Keratinocyte (primary cell): ENCODE results near the gene UBE2V1. TPM values are rescaled to one million over a fixed set of nuclear protein-coding genes. Genes with fewer than 3 reads are reported as not detected.

Experiments used
- DNase-seq: peaks from one replicate; pipeline ENCODE4 v3.0.0-alpha.2; 2011; ENCODE audit warnings: low read depth, missing footprints, low spot score
- FAIRE-seq: peaks from 2 replicates; lab custom pipeline; 2011; peaks lifted over from hg19 to GRCh38; lab: Jason Lieb, UNC
- H2AFZ ChIP-seq: 2 replicates; pipeline ENCODE4 v1.6.0; 2012; ENCODE audit warnings: low read length, control low read depth, inconsistent platforms; ENCODE audit not compliant: control insufficient read depth
- H3K27ac ChIP-seq: 2 replicates; pipeline ENCODE4 v1.5.1; 2011; ENCODE audit warnings: low read length; ENCODE audit not compliant: control insufficient read depth, insufficient read depth
- H3K27me3 ChIP-seq: 3 replicates; pipeline ENCODE4 v1.6.0; 2011; ENCODE audit warnings: low read length; ENCODE audit not compliant: control insufficient read depth, insufficient read depth; ENCODE audit errors: extremely low read depth
- H3K36me3 ChIP-seq, 2 experiments: 2 replicates in 1 of 2; 3 replicates in 1 of 2; pipeline ENCODE4 v1.5.1; 2011; ENCODE audit warnings: low read length in 2 of 2, mild to moderate bottlenecking in 1 of 2; ENCODE audit not compliant: control insufficient read depth in 2 of 2, insufficient read depth in 2 of 2; ENCODE audit errors: extremely low read depth in 1 of 2
- H3K4me1 ChIP-seq: 3 replicates; pipeline ENCODE4 v1.5.1; 2011; ENCODE audit warnings: low read length; ENCODE audit not compliant: control insufficient read depth, insufficient read depth; ENCODE audit errors: extremely low read depth
- H3K4me2 ChIP-seq: 3 replicates; pipeline ENCODE4 v1.6.0; 2011; ENCODE audit warnings: low read depth, low read length; ENCODE audit not compliant: control insufficient read depth, insufficient read depth; ENCODE audit errors: extremely low read depth
- H3K4me3 ChIP-seq, 3 experiments: fragments of 200-600 bp in 1 of 3; sonication (generic) in 1 of 3; 2 replicates in 2 of 3; 3 replicates in 1 of 3; pipeline ENCODE4 v1.5.1; 2011 to 2016; ENCODE audit warnings: low read length in 3 of 3, mild to moderate bottlenecking in 3 of 3, control low read depth in 2 of 3, inconsistent platforms in 1 of 3, low read depth in 1 of 3, mixed read lengths in 1 of 3, mixed run types in 1 of 3, moderate library complexity in 1 of 3; ENCODE audit not compliant: control insufficient read depth in 2 of 3, insufficient read depth in 2 of 3; ENCODE audit errors: extremely low read depth in 1 of 3
- H3K79me2 ChIP-seq: 2 replicates; pipeline ENCODE4 v1.6.0; 2012; ENCODE audit warnings: low read length; ENCODE audit not compliant: control insufficient read depth, insufficient read depth
- H3K9ac ChIP-seq: 3 replicates; pipeline ENCODE4 v1.6.0; 2011; ENCODE audit warnings: low read length; ENCODE audit not compliant: control insufficient read depth, insufficient read depth; ENCODE audit errors: extremely low read depth
- H3K9me1 ChIP-seq: 3 replicates; pipeline ENCODE4 v1.6.0; 2011; ENCODE audit warnings: low read length; ENCODE audit not compliant: control insufficient read depth, insufficient read depth; ENCODE audit errors: extremely low read depth
- H3K9me3 ChIP-seq: 2 replicates; pipeline ENCODE4 v1.5.1; 2012; ENCODE audit warnings: low read depth, low read length; ENCODE audit not compliant: control insufficient read depth
- H4K20me1 ChIP-seq: 3 replicates; pipeline ENCODE4 v1.6.0; 2011; ENCODE audit warnings: low read length; ENCODE audit not compliant: control insufficient read depth, insufficient read depth; ENCODE audit errors: extremely low read depth
- EZH2 ChIP-seq: IDR thresholded peaks from one replicate; pipeline ENCODE4 v1.6.1; 2012; ENCODE audit warnings: inconsistent platforms, mild to moderate bottlenecking, low read length, moderate library complexity
- dilution Hi-C: fragments of 300-500 bp; cut with MboI; formaldehyde crosslinking; loops from one replicate; pipeline ENCODE4 v1.7.0; 2020; ENCODE audit warnings: low sequenced_read_pairs; ENCODE audit not compliant: extremely low pct_ligation_motif_present
- polyA plus RNA-seq, 5 experiments: library from polyadenylated mRNA; depleted of rRNA in 3 of 5; stranded (reverse) in 3 of 5; stranded (forward) in 1 of 5; unstranded in 1 of 5; fragments of >200 nt; gene quantifications; 1 replicate in 1 of 5; 2 replicates in 3 of 5; 3 replicates in 1 of 5; pipeline versions ENCODE4 v1.2.1 to v1.2.3, GENCODE V29; 2011 to 2012; ENCODE audit warnings: missing spikeins in 2 of 5, low read depth in 1 of 5, low replicate concordance in 1 of 5
- TF ChIP-seq, protein P1 (sequence below), 3 experiments: IDR thresholded peaks in 1 of 3; conservative IDR thresholded peaks in 1 of 3; optimal IDR thresholded peaks in 1 of 3; 2 replicates in 2 of 3; 3 replicates in 1 of 3; pipeline versions ENCODE3 to v1.5.1; 2011; ENCODE audit warnings: low read length in 3 of 3, mild to moderate bottlenecking in 3 of 3, moderate library complexity in 2 of 3, control low read depth in 1 of 3, inconsistent platforms in 1 of 3; ENCODE audit not compliant: insufficient read depth in 2 of 3; ENCODE audit errors: extremely low read depth in 1 of 3

UBE2V1 gene
- polyA plus RNA-seq, 1 donor (not counting 4 experiments of a cell fraction or from before 2014, with no cell fraction given): 117 TPM

DNA sequence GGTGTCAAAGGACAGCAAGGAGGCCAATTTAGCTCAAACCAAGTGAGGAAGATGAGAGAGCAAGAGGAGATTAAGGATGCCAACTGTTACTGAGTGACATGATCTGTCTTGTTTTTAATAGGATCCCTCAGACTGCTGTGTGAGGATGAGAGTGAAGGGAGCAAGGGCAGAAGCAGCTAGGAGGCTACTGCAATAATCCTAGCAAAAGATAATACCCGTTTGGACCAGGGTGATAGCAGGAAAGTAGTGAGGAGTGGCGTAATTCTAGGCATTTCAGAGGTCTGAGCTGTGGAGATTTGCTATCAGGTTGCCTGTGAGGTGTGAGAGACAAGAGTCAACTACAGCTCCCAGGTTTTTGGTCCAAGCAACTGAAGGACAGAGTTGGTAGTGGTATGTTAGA lies 14.7 kb downstream of the UBE2V1 start:
- Histone ChIP-seq H3K4me1 (peaks cover 17% of the 10 kb centered on the region), H4K20me1 (peaks cover 34% of the 10 kb centered on the region), H3K4me3 (no peak overlapping the region), H3K27me3 (no peaks in the 10 kb centered on the region), H3K9me3 (no peaks in the 10 kb centered on the region), H2AFZ (no peak overlapping the region), H3K27ac (no peak overlapping the region), H3K9ac (no peak overlapping the region), H3K4me2 (no peak overlapping the region), H3K9me1 (peaks cover 8% of the 10 kb centered on the region), H3K79me2 (peaks cover 91% of the 10 kb centered on the region), H3K36me3 (peaks cover 18 to 26% of the 10 kb centered on the region in 2 experiments)
- DNase-seq (no peak), FAIRE-seq (no peak)
- no peak for TF ChIP-seq EZH2
- TF ChIP-seq, protein P1, sequence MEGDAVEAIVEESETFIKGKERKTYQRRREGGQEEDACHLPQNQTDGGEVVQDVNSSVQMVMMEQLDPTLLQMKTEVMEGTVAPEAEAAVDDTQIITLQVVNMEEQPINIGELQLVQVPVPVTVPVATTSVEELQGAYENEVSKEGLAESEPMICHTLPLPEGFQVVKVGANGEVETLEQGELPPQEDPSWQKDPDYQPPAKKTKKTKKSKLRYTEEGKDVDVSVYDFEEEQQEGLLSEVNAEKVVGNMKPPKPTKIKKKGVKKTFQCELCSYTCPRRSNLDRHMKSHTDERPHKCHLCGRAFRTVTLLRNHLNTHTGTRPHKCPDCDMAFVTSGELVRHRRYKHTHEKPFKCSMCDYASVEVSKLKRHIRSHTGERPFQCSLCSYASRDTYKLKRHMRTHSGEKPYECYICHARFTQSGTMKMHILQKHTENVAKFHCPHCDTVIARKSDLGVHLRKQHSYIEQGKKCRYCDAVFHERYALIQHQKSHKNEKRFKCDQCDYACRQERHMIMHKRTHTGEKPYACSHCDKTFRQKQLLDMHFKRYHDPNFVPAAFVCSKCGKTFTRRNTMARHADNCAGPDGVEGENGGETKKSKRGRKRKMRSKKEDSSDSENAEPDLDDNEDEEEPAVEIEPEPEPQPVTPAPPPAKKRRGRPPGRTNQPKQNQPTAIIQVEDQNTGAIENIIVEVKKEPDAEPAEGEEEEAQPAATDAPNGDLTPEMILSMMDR (optimal IDR thresholded peaks at IDR 0.05 in 1 of 3, IDR thresholded peaks at IDR 0.05 in 1 of 3, conservative IDR thresholded peaks at IDR 0.05 in 1 of 3; ENCODE audit: extremely low read depth in 1 of 3, insufficient read depth in 2 of 3, low read length in 3 of 3): no peak
- dilution Hi-C loops: no loop called here

DNA sequence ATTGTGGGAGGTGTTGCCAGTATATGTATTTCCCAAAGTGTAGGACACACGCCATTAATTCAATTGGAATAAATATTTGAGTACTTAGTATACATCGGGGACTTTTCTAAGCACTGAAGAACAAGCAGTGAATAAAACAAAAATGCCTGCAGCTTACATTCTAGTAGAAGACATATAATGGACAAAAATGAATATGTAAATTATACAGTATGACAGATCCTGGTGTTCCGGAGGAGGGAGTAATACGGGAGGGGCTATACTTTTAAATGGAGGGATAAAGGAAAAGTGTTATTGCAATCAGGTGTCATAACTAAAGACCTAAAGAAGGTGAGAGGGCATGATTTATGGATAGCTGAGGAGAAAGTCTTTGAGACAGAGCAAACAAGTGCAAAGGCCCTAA lies 15.1 kb downstream of the UBE2V1 start:
- H3K27ac ChIP-seq: no peak overlapping the region
- peaks cover 13% of the 10 kb centered on the region for H3K4me1 ChIP-seq
- no peak for FAIRE-seq
- H3K79me2 ChIP-seq: peaks cover 91% of the 10 kb centered on the region
- peaks cover 34% of the 10 kb centered on the region for H4K20me1 ChIP-seq
- H3K4me2 ChIP-seq: no peak overlapping the region
- H3K9ac ChIP-seq: no peak overlapping the region
- dilution Hi-C loops: no loop called here
- no peaks in the 10 kb centered on the region for H3K9me3 ChIP-seq
- DNase-seq: no peak
- peaks cover 8% of the 10 kb centered on the region for H3K9me1 ChIP-seq
- TF ChIP-seq EZH2: no peak
- TF ChIP-seq, protein P1 (optimal IDR thresholded peaks at IDR 0.05 in 1 of 3, IDR thresholded peaks at IDR 0.05 in 1 of 3, conservative IDR thresholded peaks at IDR 0.05 in 1 of 3; ENCODE audit: extremely low read depth in 1 of 3, insufficient read depth in 2 of 3, low read length in 3 of 3): no peak
- no peak overlapping the region for H2AFZ ChIP-seq
- no peak overlapping the region for H3K4me3 ChIP-seq
- H3K36me3 ChIP-seq: peaks cover 19 to 24% of the 10 kb centered on the region in 2 experiments
- H3K27me3 ChIP-seq: no peaks in the 10 kb centered on the region
